K562 (cell line): Measurements from ENCODE around the gene HMGN2. TPM values are rescaled to one million over a fixed set of nuclear protein-coding genes. Genes with fewer than 3 reads are reported as not detected.
A peak's percentile ranks its signal among the peaks of the same experiment; 100 is the strongest.

Source experiments
- CHD2 ChIP-seq: IDR thresholded peaks from 2 replicates; pipeline ENCODE4 v1.6.1; 2011; ENCODE audit warnings: low read depth, low read length
- CREB3L1 ChIP-seq: fragments of 450-650 bp; IDR thresholded peaks from 2 replicates; pipeline ENCODE4 v1.6.1; 2014; ENCODE audit warnings: low read depth, mild to moderate bottlenecking, moderate library complexity, borderline replicate concordance
- CREB5 ChIP-seq: fragments of 250-450 bp; sonication (Bioruptor Pico); IDR thresholded peaks from 2 replicates; pipeline ENCODE4 v1.5.0; 2020; ENCODE audit warnings: mild to moderate bottlenecking
- L3MBTL2 ChIP-seq: fragments of 450-650 bp; IDR thresholded peaks from 2 replicates; pipeline ENCODE4 v1.6.1; 2016; ENCODE audit warnings: mild to moderate bottlenecking, moderate library complexity
- NCOA1 ChIP-seq: fragments of 450-650 bp; IDR thresholded peaks from 2 replicates; pipeline ENCODE4 v1.6.1; 2016; ENCODE audit warnings: low read depth
- NCOA4 ChIP-seq: fragments of 450-650 bp; IDR thresholded peaks from 2 replicates; pipeline ENCODE4 v1.6.1; 2018; ENCODE audit warnings: mild to moderate bottlenecking; ENCODE audit not compliant: partially characterized antibody
- POLR3G ChIP-seq: IDR thresholded peaks from 2 replicates; pipeline ENCODE4 v1.6.1; 2011; ENCODE audit not compliant: insufficient read length, insufficient replicate concordance; ENCODE audit errors: extremely low read depth
- SMARCA5 ChIP-seq: fragments of 450-650 bp; IDR thresholded peaks from 2 replicates; pipeline ENCODE4 v1.6.1; 2016
- XRCC3 ChIP-seq: fragments of 450-650 bp; IDR thresholded peaks from 2 replicates; pipeline ENCODE4 v1.6.1; 2017; ENCODE audit warnings: mild to moderate bottlenecking, moderate library complexity
- ZNF175 ChIP-seq: fragments of 200-800 bp; sonication (Bioruptor generic); IDR thresholded peaks from 2 replicates; pipeline ENCODE4 v1.6.1; 2016; ENCODE audit warnings: low read depth, mild to moderate bottlenecking, missing genetic modification characterization, missing compliant biosample characterization
- ZNF217 ChIP-seq: sonication (generic); formaldehyde crosslinking; IDR thresholded peaks from 2 replicates; pipeline ENCODE4 v1.8.0; 2022; ENCODE audit warnings: mild to moderate bottlenecking, missing genetic modification reagents
- ZNF280A ChIP-seq: fragments of 450-650 bp; IDR thresholded peaks from 2 replicates; pipeline ENCODE4 v1.6.1; 2018; ENCODE audit warnings: mild to moderate bottlenecking, low read depth; ENCODE audit not compliant: partially characterized antibody
- polyA plus RNA-seq, 8 experiments: library from polyadenylated mRNA; depleted of rRNA in 4 of 8; stranded (reverse) in 5 of 8; unstranded in 3 of 8; fragments of >200 nt; fragmentation: Nextera tagmentation in 2 of 8; fragmentation: Illumina TruSeq in 1 of 8; extraction: Ambion mirVana in 2 of 8; extraction: Trizol in 1 of 8; gene quantifications; 2 replicates each; pipeline versions ENCODE4 v1.2.1 to v1.2.3, GENCODE V29; 2011 to 2014; ENCODE audit warnings: inconsistent platforms in 1 of 8, missing spikeins in 1 of 8
- total RNA-seq, 7 experiments: library from RNA; depleted of rRNA in 6 of 7; stranded (reverse); fragments of >200 nt in 6 of 7; fragmentation: Illumina TruSeq in 2 of 7; extraction: Trizol in 2 of 7; gene quantifications; 2 replicates each; pipeline versions ENCODE4 v1.2.1 to v1.2.3, GENCODE V29; 2011 to 2021; ENCODE audit warnings: low replicate concordance in 1 of 7
- TF ChIP-seq, protein P1 (sequence below): fragments of 450-650 bp; formaldehyde crosslinking; IDR thresholded peaks from 2 replicates; pipeline ENCODE4 v1.4.0; 2020; ENCODE audit warnings: mild to moderate bottlenecking, moderate library complexity
- TF ChIP-seq, protein P2 (sequence below): fragments of 450-650 bp; IDR thresholded peaks from 2 replicates; pipeline ENCODE4 v1.6.1; 2017; ENCODE audit warnings: antibody characterized with exemption
- TF ChIP-seq, protein P3 (sequence below), 2 experiments: IDR thresholded peaks; 2 replicates each; pipeline ENCODE4 v1.6.1; 2012; ENCODE audit warnings: improper control_type of control experiment in 2 of 2, low read depth in 2 of 2, low read length in 2 of 2, borderline replicate concordance in 1 of 2

Gene HMGN2
- total and polyA plus RNA-seq, 9 of the 15 experiments (the other 6 are each of a cell fraction or from before 2014, with no cell fraction given) = 370 to 1,354 (median 965) TPM

- TF ChIP-seq, protein P1, sequence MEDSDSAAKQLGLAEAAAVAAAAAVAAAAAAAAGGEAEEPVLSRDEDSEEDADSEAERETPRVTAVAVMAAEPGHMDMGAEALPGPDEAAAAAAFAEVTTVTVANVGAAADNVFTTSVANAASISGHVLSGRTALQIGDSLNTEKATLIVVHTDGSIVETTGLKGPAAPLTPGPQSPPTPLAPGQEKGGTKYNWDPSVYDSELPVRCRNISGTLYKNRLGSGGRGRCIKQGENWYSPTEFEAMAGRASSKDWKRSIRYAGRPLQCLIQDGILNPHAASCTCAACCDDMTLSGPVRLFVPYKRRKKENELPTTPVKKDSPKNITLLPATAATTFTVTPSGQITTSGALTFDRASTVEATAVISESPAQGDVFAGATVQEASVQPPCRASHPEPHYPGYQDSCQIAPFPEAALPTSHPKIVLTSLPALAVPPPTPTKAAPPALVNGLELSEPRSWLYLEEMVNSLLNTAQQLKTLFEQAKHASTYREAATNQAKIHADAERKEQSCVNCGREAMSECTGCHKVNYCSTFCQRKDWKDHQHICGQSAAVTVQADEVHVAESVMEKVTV (CRISPR knock-in tag) = no peak
- TF ChIP-seq XRCC3 = no peak
- TF ChIP-seq L3MBTL2 = peak; percentile 100
- no peak for TF ChIP-seq POLR3G
- no peak for TF ChIP-seq ZNF280A
- peak; percentile 58 for TF ChIP-seq NCOA4
- TF ChIP-seq, protein P2, sequence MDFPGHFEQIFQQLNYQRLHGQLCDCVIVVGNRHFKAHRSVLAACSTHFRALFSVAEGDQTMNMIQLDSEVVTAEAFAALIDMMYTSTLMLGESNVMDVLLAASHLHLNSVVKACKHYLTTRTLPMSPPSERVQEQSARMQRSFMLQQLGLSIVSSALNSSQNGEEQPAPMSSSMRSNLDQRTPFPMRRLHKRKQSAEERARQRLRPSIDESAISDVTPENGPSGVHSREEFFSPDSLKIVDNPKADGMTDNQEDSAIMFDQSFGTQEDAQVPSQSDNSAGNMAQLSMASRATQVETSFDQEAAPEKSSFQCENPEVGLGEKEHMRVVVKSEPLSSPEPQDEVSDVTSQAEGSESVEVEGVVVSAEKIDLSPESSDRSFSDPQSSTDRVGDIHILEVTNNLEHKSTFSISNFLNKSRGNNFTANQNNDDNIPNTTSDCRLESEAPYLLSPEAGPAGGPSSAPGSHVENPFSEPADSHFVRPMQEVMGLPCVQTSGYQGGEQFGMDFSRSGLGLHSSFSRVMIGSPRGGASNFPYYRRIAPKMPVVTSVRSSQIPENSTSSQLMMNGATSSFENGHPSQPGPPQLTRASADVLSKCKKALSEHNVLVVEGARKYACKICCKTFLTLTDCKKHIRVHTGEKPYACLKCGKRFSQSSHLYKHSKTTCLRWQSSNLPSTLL = no peak
- no peak for TF ChIP-seq SMARCA5
- peak; percentile 55; the same call in 1 of the 2 replicates for TF ChIP-seq NCOA1
- TF ChIP-seq CREB3L1 = peak; percentile 98
- TF ChIP-seq ZNF217 (CRISPR knock-in tag) = no peak
- peak; percentile 73; the same call in 1 of the 2 replicates for TF ChIP-seq ZNF175 (CRISPR knock-in tag)
- TF ChIP-seq CHD2 = peak; percentile 94
- TF ChIP-seq, protein P3, sequence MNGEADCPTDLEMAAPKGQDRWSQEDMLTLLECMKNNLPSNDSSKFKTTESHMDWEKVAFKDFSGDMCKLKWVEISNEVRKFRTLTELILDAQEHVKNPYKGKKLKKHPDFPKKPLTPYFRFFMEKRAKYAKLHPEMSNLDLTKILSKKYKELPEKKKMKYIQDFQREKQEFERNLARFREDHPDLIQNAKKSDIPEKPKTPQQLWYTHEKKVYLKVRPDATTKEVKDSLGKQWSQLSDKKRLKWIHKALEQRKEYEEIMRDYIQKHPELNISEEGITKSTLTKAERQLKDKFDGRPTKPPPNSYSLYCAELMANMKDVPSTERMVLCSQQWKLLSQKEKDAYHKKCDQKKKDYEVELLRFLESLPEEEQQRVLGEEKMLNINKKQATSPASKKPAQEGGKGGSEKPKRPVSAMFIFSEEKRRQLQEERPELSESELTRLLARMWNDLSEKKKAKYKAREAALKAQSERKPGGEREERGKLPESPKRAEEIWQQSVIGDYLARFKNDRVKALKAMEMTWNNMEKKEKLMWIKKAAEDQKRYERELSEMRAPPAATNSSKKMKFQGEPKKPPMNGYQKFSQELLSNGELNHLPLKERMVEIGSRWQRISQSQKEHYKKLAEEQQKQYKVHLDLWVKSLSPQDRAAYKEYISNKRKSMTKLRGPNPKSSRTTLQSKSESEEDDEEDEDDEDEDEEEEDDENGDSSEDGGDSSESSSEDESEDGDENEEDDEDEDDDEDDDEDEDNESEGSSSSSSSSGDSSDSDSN (IDR thresholded peaks at IDR 0.05; ENCODE audit: borderline replicate concordance in 1 of 2, low read depth in 2 of 2, low read length in 2 of 2) = peak in 1 of 2 experiments; percentile 72; a peak in 1 of 4 replicates
- TF ChIP-seq CREB5 (CRISPR knock-in tag) = no peak
These were observed 40.1 kb upstream of the HMGN2 start, which contains the start of gene DHDDS (continued) for GRCh38 chr1:26431979-26432695.
